Neural progenitor cell (in vitro differentiated cells): ENCODE data around the gene KIF16B. TPM values are rescaled to one million over a fixed set of nuclear protein-coding genes. Genes with fewer than 3 reads are reported as not detected.

Experiments used
- DNase-seq: peaks from one replicate; pipeline ENCODE4 v3.0.0-alpha.2; 2016; ENCODE audit warnings: low spot score
- H2AFZ ChIP-seq: fragments of 200-600 bp; sonication (generic); replicated peaks from 2 replicates; pipeline ENCODE4 v1.6.1; 2016; ENCODE audit warnings: antibody characterized with exemption
- H3F3A ChIP-seq: fragments of 200-600 bp; sonication (generic); 2 replicates; pipeline ENCODE4 v1.6.1; 2016; ENCODE audit warnings: antibody characterized with exemption, low read depth
- H3K27ac ChIP-seq: fragments of 200-600 bp; sonication (generic); 2 replicates; pipeline ENCODE4 v1.5.1; 2016; ENCODE audit warnings: mild to moderate bottlenecking
- H3K27me3 ChIP-seq: fragments of 200-600 bp; sonication (generic); 2 replicates; pipeline ENCODE4 v1.6.1; 2016; ENCODE audit warnings: mild to moderate bottlenecking, moderate library complexity
- H3K36me3 ChIP-seq: fragments of 200-600 bp; sonication (generic); 2 replicates; pipeline ENCODE4 v1.5.1; 2016
- H3K4me1 ChIP-seq: fragments of 200-600 bp; sonication (generic); 2 replicates; pipeline ENCODE4 v1.6.1; 2016; ENCODE audit warnings: mixed run types
- H3K4me2 ChIP-seq: fragments of 200-600 bp; sonication (generic); 2 replicates; pipeline ENCODE4 v1.6.1; 2016
- H3K4me3 ChIP-seq: fragments of 200-600 bp; sonication (generic); 2 replicates; pipeline ENCODE4 v1.5.1; 2016
- H3K79me2 ChIP-seq: fragments of 200-600 bp; sonication (generic); 2 replicates; pipeline ENCODE4 v1.6.1; 2016; ENCODE audit warnings: low read depth
- H3K9ac ChIP-seq: fragments of 200-600 bp; sonication (generic); 2 replicates; pipeline ENCODE4 v1.6.1; 2016
- H3K9me3 ChIP-seq: fragments of 200-600 bp; sonication (generic); 2 replicates; pipeline ENCODE4 v1.5.1; 2016; ENCODE audit warnings: low read depth
- H4K20me1 ChIP-seq: fragments of 200-600 bp; sonication (generic); 2 replicates; pipeline ENCODE4 v1.6.1; 2016; ENCODE audit warnings: low read depth
- H3K27ac Mint-ChIP-seq: 3 replicates; pipeline ENCODE4 v1.8.0; 2021; ENCODE audit warnings: mixed read lengths
- H3K27me3 Mint-ChIP-seq: 2 replicates; pipeline ENCODE4 v1.8.0; 2022; ENCODE audit warnings: low read depth, mild to moderate bottlenecking, inconsistent platforms, moderate library complexity, mixed read lengths; ENCODE audit not compliant: insufficient read depth
- H3K36me3 Mint-ChIP-seq: 3 replicates; pipeline ENCODE4 v1.8.0; 2021; ENCODE audit warnings: mixed read lengths
- H3K4me1 Mint-ChIP-seq: 3 replicates; pipeline ENCODE4 v1.8.0; 2021; ENCODE audit warnings: mixed read lengths
- H3K4me3 Mint-ChIP-seq: 3 replicates; pipeline ENCODE4 v1.8.0; 2021; ENCODE audit warnings: mild to moderate bottlenecking, moderate library complexity, mixed read lengths
- H3K9me3 Mint-ChIP-seq: 3 replicates; pipeline ENCODE4 v1.8.0; 2020; ENCODE audit warnings: mixed read lengths
- EZH2 ChIP-seq: fragments of 200-600 bp; sonication (generic); IDR thresholded peaks from 2 replicates; pipeline ENCODE4 v1.6.1; 2017; ENCODE audit warnings: antibody characterized with exemption, mild to moderate bottlenecking, moderate library complexity
- EZH2phosphoT487 ChIP-seq: fragments of 200-600 bp; sonication (generic); IDR thresholded peaks from 2 replicates; pipeline ENCODE4 v1.6.1; 2017; ENCODE audit warnings: antibody characterized with exemption
- total RNA-seq: library from RNA; depleted of rRNA; stranded (reverse); fragments of >200 nt; gene quantifications from 2 replicates; pipeline ENCODE4 v1.2.3, GENCODE V29; 2015; ENCODE audit warnings: low replicate concordance
- TF ChIP-seq, protein P1 (sequence below): fragments of 200-600 bp; sonication (generic); IDR thresholded peaks from 2 replicates; pipeline ENCODE4 v1.5.1; 2017; ENCODE audit warnings: antibody characterized with exemption, mild to moderate bottlenecking

KIF16B gene
- total RNA-seq, 1 donor from 2014 or later: 15.5 TPM

DNA sequence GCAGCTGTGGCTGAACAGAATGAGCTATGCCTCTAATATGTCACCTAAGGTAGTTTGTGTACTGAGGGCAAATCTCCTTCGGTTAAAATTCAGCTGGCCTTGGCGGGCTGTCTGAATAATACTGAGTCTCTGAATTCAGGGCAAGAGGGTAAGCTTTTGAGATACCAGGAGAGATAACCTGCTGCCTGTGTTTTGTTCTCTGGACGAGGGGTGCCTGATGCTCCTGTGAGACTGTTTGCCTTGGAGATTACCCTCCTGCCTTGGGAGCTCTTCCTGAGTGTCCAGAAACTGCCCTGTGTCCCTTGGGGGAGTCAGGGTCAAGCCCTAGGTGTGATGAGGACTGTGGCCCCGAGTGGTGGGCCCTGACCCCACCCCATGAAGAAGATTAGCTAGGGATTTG lies 282.9 kb downstream of the KIF16B start:
- peaks cover 8% of the 10 kb centered on the region for H3K36me3 Mint-ChIP-seq
- no peak overlapping the region for H3K4me3 Mint-ChIP-seq
- Histone ChIP-seq H3K4me1 (peaks cover 31% of the 10 kb centered on the region), H3K36me3 (no peaks in the 10 kb centered on the region), H3K9me3 (no peaks in the 10 kb centered on the region), H3F3A (peaks cover 19% of the 10 kb centered on the region), H3K27me3 (no peaks in the 10 kb centered on the region), H3K9ac (no peak overlapping the region), H3K4me3 (no peak overlapping the region), H4K20me1 (no peaks in the 10 kb centered on the region), H3K27ac (no peak overlapping the region), H3K4me2 (peak overlapping the region; percentile 36), H3K79me2 (no peaks in the 10 kb centered on the region), H2AFZ (no peak overlapping the region)
- no peak overlapping the region for H3K27ac Mint-ChIP-seq
- peaks cover 12% of the 10 kb centered on the region for H3K9me3 Mint-ChIP-seq
- TF ChIP-seq EZH2phosphoT487: no peak
- TF ChIP-seq EZH2: no peak
- TF ChIP-seq, protein P1, sequence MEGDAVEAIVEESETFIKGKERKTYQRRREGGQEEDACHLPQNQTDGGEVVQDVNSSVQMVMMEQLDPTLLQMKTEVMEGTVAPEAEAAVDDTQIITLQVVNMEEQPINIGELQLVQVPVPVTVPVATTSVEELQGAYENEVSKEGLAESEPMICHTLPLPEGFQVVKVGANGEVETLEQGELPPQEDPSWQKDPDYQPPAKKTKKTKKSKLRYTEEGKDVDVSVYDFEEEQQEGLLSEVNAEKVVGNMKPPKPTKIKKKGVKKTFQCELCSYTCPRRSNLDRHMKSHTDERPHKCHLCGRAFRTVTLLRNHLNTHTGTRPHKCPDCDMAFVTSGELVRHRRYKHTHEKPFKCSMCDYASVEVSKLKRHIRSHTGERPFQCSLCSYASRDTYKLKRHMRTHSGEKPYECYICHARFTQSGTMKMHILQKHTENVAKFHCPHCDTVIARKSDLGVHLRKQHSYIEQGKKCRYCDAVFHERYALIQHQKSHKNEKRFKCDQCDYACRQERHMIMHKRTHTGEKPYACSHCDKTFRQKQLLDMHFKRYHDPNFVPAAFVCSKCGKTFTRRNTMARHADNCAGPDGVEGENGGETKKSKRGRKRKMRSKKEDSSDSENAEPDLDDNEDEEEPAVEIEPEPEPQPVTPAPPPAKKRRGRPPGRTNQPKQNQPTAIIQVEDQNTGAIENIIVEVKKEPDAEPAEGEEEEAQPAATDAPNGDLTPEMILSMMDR: no peak
- no peaks in the 10 kb centered on the region for H3K27me3 Mint-ChIP-seq
- peak; percentile 49 for DNase-seq
- peaks cover 19% of the 10 kb centered on the region for H3K4me1 Mint-ChIP-seq

DNA sequence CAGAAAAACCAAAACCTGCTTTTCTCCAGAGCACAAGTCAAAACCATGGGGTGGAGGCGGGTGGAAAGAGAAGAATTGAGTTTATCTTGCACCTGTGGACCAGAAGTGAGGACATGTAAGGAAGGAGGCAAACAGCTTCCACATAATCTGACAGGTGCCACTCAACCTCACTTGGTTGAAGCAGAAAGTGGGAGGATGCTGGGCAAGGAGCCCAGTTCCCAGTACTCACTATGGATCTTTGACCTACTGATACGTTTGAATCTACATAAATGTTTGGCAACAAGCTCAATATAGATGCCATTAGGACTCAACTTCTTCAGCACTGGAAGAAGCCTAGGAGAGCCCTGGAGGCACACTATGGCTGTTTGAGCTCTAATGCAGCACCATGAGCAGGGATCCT lies 285.5 kb downstream of the KIF16B start:
- TF ChIP-seq, protein P1: no peak
- TF ChIP-seq EZH2 (no peak), EZH2phosphoT487 (no peak)
- H3K4me1 ChIP-seq: peaks cover 43% of the 10 kb centered on the region
- no peaks in the 10 kb centered on the region for H3K9me3 ChIP-seq
- H3K36me3 Mint-ChIP-seq: peaks cover 21% of the 10 kb centered on the region
- no peak overlapping the region for H3K27ac Mint-ChIP-seq
- no peak overlapping the region for H3K4me3 ChIP-seq
- no peak overlapping the region for H3K27ac ChIP-seq
- no peak for DNase-seq
- no peaks in the 10 kb centered on the region for H3K27me3 ChIP-seq
- H3K36me3 ChIP-seq: no peaks in the 10 kb centered on the region
- peaks cover 28% of the 10 kb centered on the region for H3K9me3 Mint-ChIP-seq
- no peak overlapping the region for H3K4me3 Mint-ChIP-seq
- peaks cover 19% of the 10 kb centered on the region for H3F3A ChIP-seq
- H3K4me1 Mint-ChIP-seq: peaks cover 22% of the 10 kb centered on the region
- no peak overlapping the region for H3K9ac ChIP-seq
- H4K20me1 ChIP-seq: no peaks in the 10 kb centered on the region
- H2AFZ ChIP-seq: no peak overlapping the region
- no peak overlapping the region for H3K4me2 ChIP-seq
- H3K27me3 Mint-ChIP-seq: peaks cover 5% of the 10 kb centered on the region
- H3K79me2 ChIP-seq: no peaks in the 10 kb centered on the region

- no peak overlapping the region for H3K4me3 ChIP-seq
- no peaks in the 10 kb centered on the region for H3K9me3 ChIP-seq
- no peak overlapping the region for H3K4me2 ChIP-seq
- peaks cover 32% of the 10 kb centered on the region for H3K4me1 ChIP-seq
- no peak overlapping the region for H3K27ac ChIP-seq
- no peaks in the 10 kb centered on the region for H3K79me2 ChIP-seq
- no peak for TF ChIP-seq EZH2
- TF ChIP-seq, protein P1: no peak
- TF ChIP-seq EZH2phosphoT487: no peak
- peaks cover 21% of the 10 kb centered on the region for H3K4me1 Mint-ChIP-seq
- H4K20me1 ChIP-seq: no peaks in the 10 kb centered on the region
- no peak overlapping the region for H3K4me3 Mint-ChIP-seq
- peaks cover 35% of the 10 kb centered on the region for H3K9me3 Mint-ChIP-seq
- no peak for DNase-seq
- no peaks in the 10 kb centered on the region for H3K36me3 ChIP-seq
- no peaks in the 10 kb centered on the region for H3K27me3 ChIP-seq
- no peak overlapping the region for H2AFZ ChIP-seq
- H3K27me3 Mint-ChIP-seq: peaks cover 5% of the 10 kb centered on the region
- peaks cover 25% of the 10 kb centered on the region for H3K36me3 Mint-ChIP-seq
- H3K27ac Mint-ChIP-seq: no peak overlapping the region
- no peak overlapping the region for H3K9ac ChIP-seq
- peaks cover 19% of the 10 kb centered on the region for H3F3A ChIP-seq
Measured at GRCh38 chr20:16286601-16287000, 286.6 kb downstream of the KIF16B start.
